A549 (cell line): ENCODE data around the gene AEBP1. TPM values are rescaled to one million over a fixed set of nuclear protein-coding genes. Genes with fewer than 3 reads are reported as not detected.

Source experiments
- ATAC-seq, 2 experiments: fragments of 200-7000 bp in 1 of 2; fragments of >200 bp in 1 of 2; cut with Nextera tagmentation in 1 of 2; cut with Tn5 transposase in 1 of 2; 3 replicates each; pipeline versions ENCODE4 v1.8.0 to v1.9.1; 2018 to 2020; ENCODE audit warnings: mild to moderate bottlenecking in 1 of 2, moderate library complexity in 1 of 2
- CTCF ChIA-PET: fragments of 300-600 bp; sonication (Branson Sonifier 250); formaldehyde crosslinking; extraction: SDS; loops from one replicate; lab custom pipeline; 2021; ENCODE audit warnings: antibody characterized with exemption, inconsistent platforms; lab: Yijun Ruan, JAX
- POLR2A ChIA-PET: fragments of 350-600 bp; formaldehyde crosslinking; extraction: SDS; loops from one replicate; lab custom pipeline; 2021; ENCODE audit warnings: antibody characterized with exemption, inconsistent platforms; lab: Yijun Ruan, JAX
- DNase-seq, 2 experiments: peaks; one replicate each; pipeline versions ENCODE4 v3.0.0 to v3.0.0-alpha.2; 2011 to 2016; ENCODE audit warnings: low read depth in 1 of 2, low spot score in 1 of 2
- FAIRE-seq: peaks from 2 replicates; lab custom pipeline; 2011; peaks lifted over from hg19 to GRCh38; lab: Jason Lieb, UNC
- H3K27ac ChIP-seq, 2 experiments: fragments of >200 bp; sonication (Bioruptor Twin); formaldehyde crosslinking; 3 replicates each; pipeline ENCODE4 v1.5.1; 2016 to 2017
- H3K4me1 ChIP-seq: fragments of >200 bp; sonication (Bioruptor Twin); formaldehyde crosslinking; 3 replicates; pipeline ENCODE4 v1.6.1; 2016
- H3K4me2 ChIP-seq: fragments of >200 bp; sonication (Bioruptor Twin); formaldehyde crosslinking; 3 replicates; pipeline ENCODE4 v1.6.1; 2016
- H3K4me3 ChIP-seq: fragments of >200 bp; sonication (Bioruptor Twin); formaldehyde crosslinking; 3 replicates; pipeline ENCODE4 v1.5.1; 2016
- H3K9me3 ChIP-seq: fragments of >200 bp; sonication (Bioruptor Twin); formaldehyde crosslinking; 3 replicates; pipeline ENCODE4 v1.6.1; 2016
- BCL3 ChIP-seq: fragments of >200 bp; sonication (Bioruptor Twin); formaldehyde crosslinking; IDR thresholded peaks from 3 replicates; pipeline ENCODE4 v1.6.1; 2016
- BHLHE40 ChIP-seq: IDR thresholded peaks from 2 replicates; pipeline ENCODE4 v1.6.1; 2012; ENCODE audit warnings: low read depth, low read length, inconsistent platforms
- CBX2 ChIP-seq: fragments of 200-600 bp; sonication (generic); IDR thresholded peaks from 2 replicates; pipeline ENCODE4 v1.6.1; 2016; ENCODE audit warnings: low read depth, mild to moderate bottlenecking, borderline replicate concordance
- CBX8 ChIP-seq: fragments of 200-600 bp; sonication (generic); IDR thresholded peaks from 2 replicates; pipeline ENCODE4 v1.6.1; 2016
- CEBPB ChIP-seq, 2 experiments: fragments of >200 bp in 1 of 2; sonication (Bioruptor Twin) in 1 of 2; formaldehyde crosslinking in 1 of 2; IDR thresholded peaks; 2 replicates each; pipeline ENCODE4 v1.6.1; 2012 to 2016
- E2F6 ChIP-seq: IDR thresholded peaks from 2 replicates; pipeline ENCODE4 v1.6.1; 2012; ENCODE audit warnings: low read depth, borderline replicate concordance
- EHF ChIP-seq: fragments of 250-450 bp; sonication (Bioruptor Pico); IDR thresholded peaks from 2 replicates; pipeline ENCODE4 v1.5.0; 2020; ENCODE audit warnings: mild to moderate bottlenecking
- EHMT2 ChIP-seq: fragments of 200-600 bp; sonication (generic); IDR thresholded peaks from 2 replicates; pipeline ENCODE4 v1.6.1; 2016; ENCODE audit warnings: antibody characterized with exemption, low read depth, mild to moderate bottlenecking, moderate library complexity
- EP300 ChIP-seq, 2 experiments: fragments of >200 bp; sonication (Bioruptor Twin); formaldehyde crosslinking; IDR thresholded peaks; 2 replicates in 1 of 2; 3 replicates in 1 of 2; pipeline ENCODE4 v1.6.1; 2016 to 2017
- FOSB ChIP-seq: fragments of 250-450 bp; sonication (Bioruptor Pico); IDR thresholded peaks from 2 replicates; pipeline ENCODE4 v1.5.0; 2020; ENCODE audit warnings: mild to moderate bottlenecking, moderate library complexity
- FOSL2 ChIP-seq, 2 experiments: fragments of 450-650 bp in 1 of 2; fragments of >200 bp in 1 of 2; sonication (Bioruptor Twin) in 1 of 2; formaldehyde crosslinking; IDR thresholded peaks; 2 replicates each; pipeline versions ENCODE4 v1.5.0 to v1.6.1; 2016 to 2020; ENCODE audit warnings: mild to moderate bottlenecking in 1 of 2, moderate library complexity in 1 of 2
- FOXS1 ChIP-seq: fragments of 250-450 bp; sonication (Bioruptor Pico); IDR thresholded peaks from 2 replicates; pipeline ENCODE4 v1.5.0; 2020; ENCODE audit warnings: mild to moderate bottlenecking, moderate library complexity
- JUN ChIP-seq, 2 experiments: fragments of >200 bp; sonication (Bioruptor Twin); formaldehyde crosslinking; IDR thresholded peaks; 2 replicates in 1 of 2; 3 replicates in 1 of 2; pipeline ENCODE4 v1.6.1; 2016 to 2017
- KDM1A ChIP-seq: fragments of 200-600 bp; sonication (generic); IDR thresholded peaks from 2 replicates; pipeline ENCODE4 v1.6.1; 2016; ENCODE audit warnings: low read depth, mild to moderate bottlenecking
- KDM5A ChIP-seq: fragments of 200-600 bp; sonication (generic); IDR thresholded peaks from 2 replicates; pipeline ENCODE4 v1.6.1; 2016; ENCODE audit warnings: antibody characterized with exemption, mild to moderate bottlenecking
- MAFK ChIP-seq: fragments of 450-650 bp; IDR thresholded peaks from 2 replicates; pipeline ENCODE4 v1.6.1; 2014; ENCODE audit not compliant: partially characterized antibody
- MAX ChIP-seq: IDR thresholded peaks from 2 replicates; pipeline ENCODE4 v1.6.1; 2012
- MAZ ChIP-seq: fragments of 150-350 bp; IDR thresholded peaks from 2 replicates; pipeline ENCODE4 v1.6.1; 2014; ENCODE audit warnings: antibody characterized with exemption, low read depth, low read length, borderline replicate concordance
- NR3C1 ChIP-seq: fragments of >200 bp; sonication (Bioruptor Twin); formaldehyde crosslinking; IDR thresholded peaks from 3 replicates; pipeline ENCODE4 v1.6.1; 2017
- PHF8 ChIP-seq: fragments of 200-600 bp; sonication (generic); IDR thresholded peaks from 2 replicates; pipeline ENCODE4 v1.6.1; 2016; ENCODE audit warnings: low read depth, mild to moderate bottlenecking, antibody characterized with exemption, moderate library complexity, borderline replicate concordance
- POLR2A ChIP-seq: IDR thresholded peaks from 2 replicates; pipeline ENCODE4 v1.6.1; 2012; ENCODE audit warnings: mild to moderate bottlenecking, low read length
- RAD21 ChIP-seq, 2 experiments: fragments of >200 bp in 1 of 2; sonication (Bioruptor Twin) in 1 of 2; formaldehyde crosslinking in 1 of 2; IDR thresholded peaks in 1 of 2; conservative IDR thresholded peaks in 1 of 2; 2 replicates in 1 of 2; 3 replicates in 1 of 2; pipeline ENCODE4 v1.6.1; 2012 to 2018; ENCODE audit warnings: inconsistent platforms in 1 of 2
- RARB ChIP-seq: fragments of 250-450 bp; sonication (Bioruptor Pico); IDR thresholded peaks from 2 replicates; pipeline ENCODE4 v1.8.0; 2021; ENCODE audit warnings: mild to moderate bottlenecking, moderate library complexity
- RFX5 ChIP-seq: fragments of 450-650 bp; IDR thresholded peaks from 2 replicates; pipeline ENCODE4 v1.7.1; 2014; ENCODE audit warnings: antibody characterized with exemption, mild to moderate bottlenecking, moderate library complexity
- SMC3 ChIP-seq: fragments of >200 bp; sonication (Bioruptor Twin); formaldehyde crosslinking; IDR thresholded peaks from 3 replicates; pipeline ENCODE4 v1.6.1; 2018; ENCODE audit warnings: inconsistent platforms
- SREBF2 ChIP-seq: fragments of 450-650 bp; IDR thresholded peaks from 2 replicates; pipeline ENCODE4 v1.6.1; 2014; ENCODE audit warnings: mild to moderate bottlenecking, moderate library complexity
- TFCP2L1 ChIP-seq: fragments of 250-450 bp; sonication (Bioruptor Pico); IDR thresholded peaks from 2 replicates; pipeline ENCODE4 v1.5.0; 2021; ENCODE audit warnings: mild to moderate bottlenecking
- TP53 ChIP-seq: fragments of 250-450 bp; sonication (Bioruptor Pico); IDR thresholded peaks from 2 replicates; pipeline ENCODE4 v1.5.0; 2021; ENCODE audit warnings: mild to moderate bottlenecking, moderate library complexity
- ZC3H11A ChIP-seq: fragments of 450-650 bp; IDR thresholded peaks from 2 replicates; pipeline ENCODE4 v1.6.1; 2014; ENCODE audit warnings: antibody characterized with exemption, mild to moderate bottlenecking
- WGBS: methylation state at CpG from one replicate; pipeline ENCODE4 v1.1.6; 2017; ENCODE audit errors: missing lambda C conversion rate; 5-methylcytosine and 5-hydroxymethylcytosine counted together
- polyA plus RNA-seq, 4 experiments: library from polyadenylated mRNA; depleted of rRNA in 3 of 4; stranded (reverse); fragments of >200 nt; fragmentation: RNase III in 1 of 4; extraction: RNeasy Plus Mini Kit Qiagen cat#74134 plus additional on column Dnase treatment in 1 of 4; gene quantifications; 2 replicates in 3 of 4; 3 replicates in 1 of 4; pipeline ENCODE4 v1.2.3, GENCODE V29; 2011 to 2017
- TF ChIP-seq, protein P1 (sequence below): fragments of 200-600 bp; sonication (generic); IDR thresholded peaks from 2 replicates; pipeline ENCODE4 v1.6.1; 2016; ENCODE audit warnings: antibody characterized with exemption, mild to moderate bottlenecking, moderate library complexity

AEBP1 gene
- polyA plus RNA-seq, 2 of the 4 experiments (the other 2 are of a cell fraction), result not detected

GRCh38 chr7:44119829-44120380, 15.8 kb downstream of the AEBP1 start:
- no peak for DNase-seq
- no peak for ATAC-seq
- H3K4me1 ChIP-seq, result peaks cover 16% of the 10 kb centered on the region
- 95% methylated on average over 8 of the region's 8 CpGs for WGBS
- FAIRE-seq, result no peak
- TF ChIP-seq ZC3H11A, result no peak
- TF ChIP-seq RARB (CRISPR knock-in tag), result no peak
- TF ChIP-seq SMC3, result no peak
- TF ChIP-seq RAD21 (conservative IDR thresholded peaks at IDR 0.05 in 1 of 2, IDR thresholded peaks at IDR 0.05 in 1 of 2), result no peak
- TF ChIP-seq KDM5A, result no peak
- TF ChIP-seq POLR2A, result no peak
- TF ChIP-seq JUN (IDR thresholded peaks at IDR 0.05), result no peak
- no peak for TF ChIP-seq FOSL2 (IDR thresholded peaks at IDR 0.05)
- no peak for TF ChIP-seq FOSL2 (CRISPR knock-in tag; IDR thresholded peaks at IDR 0.05)
- H3K27ac ChIP-seq, result no peak overlapping the region
- H3K4me2 ChIP-seq, result no peak overlapping the region
- POLR2A ChIA-PET, result no interaction called here
- H3K9me3 ChIP-seq, result no peaks in the 10 kb centered on the region
- H3K4me3 ChIP-seq, result no peak overlapping the region
- CTCF ChIA-PET, result interaction anchor here (1.4 kb wide), 1 partner anchor 47 kb away, joined by 3 read pairs; no protein-coding TSS in a partner anchor

DNA sequence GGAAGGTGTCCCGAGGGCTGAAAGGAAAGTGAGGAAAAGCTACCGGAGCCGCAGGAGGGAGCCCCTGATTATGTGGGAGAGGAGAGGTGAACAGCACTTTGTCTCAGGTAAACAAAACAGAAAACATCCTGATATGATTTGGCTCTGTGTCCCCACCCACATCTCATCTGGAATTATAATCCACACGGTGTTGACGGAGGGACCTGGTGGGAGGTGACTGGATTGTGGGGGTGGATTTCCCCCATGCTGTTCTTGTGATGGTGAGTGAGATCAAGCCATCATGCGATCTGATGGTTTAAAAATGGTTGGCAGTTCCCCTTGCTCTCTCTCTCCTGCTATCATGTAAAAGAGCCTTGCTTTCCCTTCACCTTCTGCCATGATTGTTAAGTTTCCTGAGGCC, 16.2 kb downstream of the AEBP1 start:
- no peaks in the 10 kb centered on the region for H3K9me3 ChIP-seq
- no peak for ATAC-seq
- no peak overlapping the region for H3K27ac ChIP-seq
- H3K4me1 ChIP-seq, result peaks cover 16% of the 10 kb centered on the region
- no peak for FAIRE-seq
- ChIA-PET CTCF (interaction anchor here (1.4 kb wide), 1 partner anchor 48 kb away, joined by 3 read pairs; no protein-coding TSS in a partner anchor), POLR2A (no interaction called here)
- no peak for TF ChIP-seq E2F6
- no peak for TF ChIP-seq EHF
- no peak for TF ChIP-seq FOSB (CRISPR knock-in tag)
- no peak for TF ChIP-seq FOXS1 (CRISPR knock-in tag)
- TF ChIP-seq RFX5, result no peak
- TF ChIP-seq, protein P1, sequence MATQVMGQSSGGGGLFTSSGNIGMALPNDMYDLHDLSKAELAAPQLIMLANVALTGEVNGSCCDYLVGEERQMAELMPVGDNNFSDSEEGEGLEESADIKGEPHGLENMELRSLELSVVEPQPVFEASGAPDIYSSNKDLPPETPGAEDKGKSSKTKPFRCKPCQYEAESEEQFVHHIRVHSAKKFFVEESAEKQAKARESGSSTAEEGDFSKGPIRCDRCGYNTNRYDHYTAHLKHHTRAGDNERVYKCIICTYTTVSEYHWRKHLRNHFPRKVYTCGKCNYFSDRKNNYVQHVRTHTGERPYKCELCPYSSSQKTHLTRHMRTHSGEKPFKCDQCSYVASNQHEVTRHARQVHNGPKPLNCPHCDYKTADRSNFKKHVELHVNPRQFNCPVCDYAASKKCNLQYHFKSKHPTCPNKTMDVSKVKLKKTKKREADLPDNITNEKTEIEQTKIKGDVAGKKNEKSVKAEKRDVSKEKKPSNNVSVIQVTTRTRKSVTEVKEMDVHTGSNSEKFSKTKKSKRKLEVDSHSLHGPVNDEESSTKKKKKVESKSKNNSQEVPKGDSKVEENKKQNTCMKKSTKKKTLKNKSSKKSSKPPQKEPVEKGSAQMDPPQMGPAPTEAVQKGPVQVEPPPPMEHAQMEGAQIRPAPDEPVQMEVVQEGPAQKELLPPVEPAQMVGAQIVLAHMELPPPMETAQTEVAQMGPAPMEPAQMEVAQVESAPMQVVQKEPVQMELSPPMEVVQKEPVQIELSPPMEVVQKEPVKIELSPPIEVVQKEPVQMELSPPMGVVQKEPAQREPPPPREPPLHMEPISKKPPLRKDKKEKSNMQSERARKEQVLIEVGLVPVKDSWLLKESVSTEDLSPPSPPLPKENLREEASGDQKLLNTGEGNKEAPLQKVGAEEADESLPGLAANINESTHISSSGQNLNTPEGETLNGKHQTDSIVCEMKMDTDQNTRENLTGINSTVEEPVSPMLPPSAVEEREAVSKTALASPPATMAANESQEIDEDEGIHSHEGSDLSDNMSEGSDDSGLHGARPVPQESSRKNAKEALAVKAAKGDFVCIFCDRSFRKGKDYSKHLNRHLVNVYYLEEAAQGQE, result no peak
- no peak for TF ChIP-seq TP53
- TF ChIP-seq CBX2, result no peak
- TF ChIP-seq PHF8, result no peak
- no peak for TF ChIP-seq FOSL2 (IDR thresholded peaks at IDR 0.05)
- no peak for TF ChIP-seq FOSL2 (CRISPR knock-in tag; IDR thresholded peaks at IDR 0.05)
- 89% methylated on average over 6 of the region's 6 CpGs for WGBS
- H3K4me3 ChIP-seq, result no peak overlapping the region
- no peak overlapping the region for H3K4me2 ChIP-seq
- no peak for DNase-seq

DNA sequence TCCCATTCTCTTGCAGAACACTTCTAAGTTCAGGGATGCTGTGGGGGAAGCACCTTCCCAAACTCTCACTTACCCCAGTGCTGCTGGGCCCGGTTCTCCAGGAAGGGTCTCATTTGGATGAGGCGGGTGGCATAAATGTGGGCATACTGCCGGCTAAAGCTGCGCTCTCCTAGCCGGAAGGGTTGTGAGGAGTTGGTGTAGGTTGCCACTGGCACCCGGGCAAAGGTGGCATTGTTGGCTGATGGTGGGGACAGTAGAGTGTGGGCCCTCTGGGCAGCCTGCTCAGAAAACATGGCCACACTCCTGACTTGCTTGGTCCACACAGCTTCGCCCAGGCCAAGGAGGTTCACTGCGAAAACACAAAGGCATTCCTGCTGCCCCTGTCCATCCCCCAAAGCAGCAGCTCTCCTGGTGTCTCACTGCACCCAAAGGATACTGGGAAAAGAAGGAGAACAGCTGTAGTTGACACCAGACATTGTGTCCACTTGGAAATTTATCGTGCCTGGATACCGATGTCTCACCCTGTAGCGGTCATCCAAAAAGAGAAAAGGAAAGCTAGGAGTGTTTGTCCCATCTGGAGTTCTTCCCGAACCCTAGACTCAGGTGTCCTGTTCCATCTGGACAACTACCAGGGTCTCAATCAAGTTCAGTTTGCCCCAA, 17.7 kb downstream of the AEBP1 start:
- H3K4me3 ChIP-seq, result 0 out of 3 replicates have a peak overlapping the region, but pooled peaks have one; percentile 82
- H3K27ac ChIP-seq, result peak overlapping the region in 1 of 2 experiments; percentile 94; a peak in 1 of 6 replicates
- FAIRE-seq (no peak), ATAC-seq (no peak), DNase-seq (no peak)
- WGBS, result 95% methylated on average over 12 of the region's 12 CpGs
- CTCF ChIA-PET, result interaction anchor here (1.7 kb wide), 1 partner anchor 74 kb away, joined by 7 read pairs; no protein-coding TSS in a partner anchor
- peaks cover 16% of the 10 kb centered on the region for H3K4me1 ChIP-seq
- POLR2A ChIA-PET, result interaction anchor here (1.7 kb wide), 1 partner anchor 79 kb away, joined by 5 read pairs; the partner anchor contains the start of gene YKT6
- no peaks in the 10 kb centered on the region for H3K9me3 ChIP-seq
- H3K4me2 ChIP-seq, result peak overlapping the region; percentile 80
- TF ChIP-seq CEBPB (IDR thresholded peaks at IDR 0.05), result no peak
- no peak for TF ChIP-seq NR3C1
- no peak for TF ChIP-seq MAFK
- TF ChIP-seq KDM1A, result no peak
- TF ChIP-seq EHMT2, result no peak
- no peak for TF ChIP-seq TP53
- no peak for TF ChIP-seq EP300 (IDR thresholded peaks at IDR 0.05)
- no peak for TF ChIP-seq MAX
- TF ChIP-seq MAZ, result no peak
- no peak for TF ChIP-seq TFCP2L1 (CRISPR knock-in tag)
- no peak for TF ChIP-seq SMC3
- TF ChIP-seq CBX8, result no peak
- no peak for TF ChIP-seq SREBF2
- TF ChIP-seq BHLHE40, result no peak
- no peak for TF ChIP-seq BCL3
